Dendritic cell treated with granulocyte-macrophage colony-stimulating factor and Interleukin-4, amounts not matched to agents 40 ng/mL and 50 ng/mL, for 4 days (primary cell): ENCODE data around the gene DYNC2H1.

Experiments
- H3K27ac Mint-ChIP-seq: one replicate; pipeline ENCODE4 v1.8.0; 2022; ENCODE audit warnings: mild to moderate bottlenecking, mixed read lengths
- H3K27me3 Mint-ChIP-seq: one replicate; pipeline ENCODE4 v1.8.0; 2022; ENCODE audit warnings: mild to moderate bottlenecking, mixed read lengths
- H3K36me3 Mint-ChIP-seq: one replicate; pipeline ENCODE4 v1.8.0; 2022; ENCODE audit warnings: low read depth, mixed read lengths
- H3K4me1 Mint-ChIP-seq: one replicate; pipeline ENCODE4 v1.8.0; 2022; ENCODE audit warnings: low read depth, mixed read lengths
- H3K4me3 Mint-ChIP-seq: one replicate; pipeline ENCODE4 v1.8.0; 2022; ENCODE audit warnings: mild to moderate bottlenecking, moderate library complexity, mixed read lengths
- H3K9me3 Mint-ChIP-seq: one replicate; pipeline ENCODE4 v1.8.0; 2022; ENCODE audit warnings: mixed read lengths
- intact Hi-C: fragments of 100-400 bp; cut with micrococcal nuclease; formaldehyde crosslinking; loops from one replicate; pipeline ENCODE4 v1.15.0; 2022

Gene DYNC2H1

GRCh38 chr11:103108933-103109817 lies at the start of gene DYNC2H1:
Gene DYNC2H1 (plus strand): TSS chr11:103109426. CDS start chr11:103109575, 149 bp downstream.
- Mint-ChIP-seq H3K36me3 (no peaks in the 10 kb centered on the region), H3K27me3 (peaks cover 12% of the 10 kb centered on the region), H3K27ac (peak within 1 kb of the TSS; percentile 88), H3K9me3 (no peaks in the 10 kb centered on the region), H3K4me3 (peak within 1 kb of the TSS; percentile 97), H3K4me1 (no peaks in the 10 kb centered on the region)
- intact Hi-C loops, result loop anchor here (1.0 kb wide), 1 partner anchor 17 kb away; the partner anchor contains the start of gene DCUN1D5

- intact Hi-C loops, result no loop called here
These were observed 47.6 kb upstream of the DYNC2H1 start for GRCh38 chr11:103061656-103062055.

GRCh38 chr11:103067118-103067517 lies 42.1 kb upstream of the DYNC2H1 start:
- peaks cover 69% of the 10 kb centered on the region for H3K36me3 Mint-ChIP-seq
- no peak overlapping the region for H3K27ac Mint-ChIP-seq

More at GRCh38 chr11:103061656-103062055, 47.6 kb upstream of the DYNC2H1 start:
- Mint-ChIP-seq H3K9me3 (no peaks in the 10 kb centered on the region), H3K4me1 (no peaks in the 10 kb centered on the region), H3K4me3 (no peak overlapping the region), H3K27me3 (no peaks in the 10 kb centered on the region), H3K27ac (no peak overlapping the region), H3K36me3 (peaks cover 54% of the 10 kb centered on the region)

GRCh38 chr11:103069367-103069766 lies 39.9 kb upstream of the DYNC2H1 start:
- Mint-ChIP-seq H3K27ac (no peak overlapping the region), H3K36me3 (peaks cover 66% of the 10 kb centered on the region), H3K4me3 (no peak overlapping the region), H3K4me1 (peaks cover 13% of the 10 kb centered on the region), H3K9me3 (no peaks in the 10 kb centered on the region), H3K27me3 (no peaks in the 10 kb centered on the region)
- intact Hi-C loops, result no loop called here

More at GRCh38 chr11:103067118-103067517, 42.1 kb upstream of the DYNC2H1 start:
- intact Hi-C loops, result no loop called here
- Mint-ChIP-seq H3K9me3 (no peaks in the 10 kb centered on the region), H3K27me3 (no peaks in the 10 kb centered on the region), H3K4me3 (no peak overlapping the region), H3K4me1 (peaks cover 13% of the 10 kb centered on the region)

GRCh38 chr11:103070142-103070541 lies 39.1 kb upstream of the DYNC2H1 start:
- Mint-ChIP-seq H3K36me3 (peaks cover 63% of the 10 kb centered on the region), H3K9me3 (no peaks in the 10 kb centered on the region), H3K4me3 (no peak overlapping the region), H3K27ac (no peak overlapping the region), H3K27me3 (no peaks in the 10 kb centered on the region), H3K4me1 (peaks cover 13% of the 10 kb centered on the region)
- intact Hi-C loops, result no loop called here

GRCh38 chr11:103071008-103071407 lies 38.2 kb upstream of the DYNC2H1 start:
- Mint-ChIP-seq H3K27me3 (no peaks in the 10 kb centered on the region), H3K27ac (peak overlapping the region; percentile 17), H3K36me3 (peaks cover 57% of the 10 kb centered on the region), H3K9me3 (no peaks in the 10 kb centered on the region), H3K4me3 (no peak overlapping the region), H3K4me1 (peaks cover 13% of the 10 kb centered on the region)
- intact Hi-C loops, result no loop called here

- intact Hi-C loops, result no loop called here
- Mint-ChIP-seq H3K27me3 (no peaks in the 10 kb centered on the region), H3K4me1 (peaks cover 6% of the 10 kb centered on the region), H3K36me3 (peaks cover 55% of the 10 kb centered on the region), H3K4me3 (no peak overlapping the region), H3K9me3 (no peaks in the 10 kb centered on the region), H3K27ac (no peak overlapping the region)
These were observed 32.9 kb upstream of the DYNC2H1 start for GRCh38 chr11:103076361-103076760.

- H3K27ac Mint-ChIP-seq, result no peak overlapping the region
- intact Hi-C loops, result no loop called here
- H3K27me3 Mint-ChIP-seq, result no peaks in the 10 kb centered on the region
- H3K4me3 Mint-ChIP-seq, result no peak overlapping the region
- H3K9me3 Mint-ChIP-seq, result no peaks in the 10 kb centered on the region
- H3K36me3 Mint-ChIP-seq, result peaks cover 56% of the 10 kb centered on the region
- H3K4me1 Mint-ChIP-seq, result peaks cover 6% of the 10 kb centered on the region
These were observed 31.7 kb upstream of the DYNC2H1 start for GRCh38 chr11:103077554-103077953.

GRCh38 chr11:103078710-103079109 lies 30.5 kb upstream of the DYNC2H1 start:
- intact Hi-C loops, result no loop called here
- Mint-ChIP-seq H3K4me3 (no peak overlapping the region), H3K4me1 (peaks cover 6% of the 10 kb centered on the region), H3K9me3 (no peaks in the 10 kb centered on the region), H3K27me3 (no peaks in the 10 kb centered on the region), H3K27ac (no peak overlapping the region), H3K36me3 (peaks cover 56% of the 10 kb centered on the region)

GRCh38 chr11:103079833-103080232 lies 29.4 kb upstream of the DYNC2H1 start:
- no peak overlapping the region for H3K27ac Mint-ChIP-seq
- peaks cover 6% of the 10 kb centered on the region for H3K4me1 Mint-ChIP-seq
- H3K9me3 Mint-ChIP-seq, result no peaks in the 10 kb centered on the region
- intact Hi-C loops, result no loop called here
- no peak overlapping the region for H3K4me3 Mint-ChIP-seq
- no peaks in the 10 kb centered on the region for H3K27me3 Mint-ChIP-seq
- H3K36me3 Mint-ChIP-seq, result peaks cover 53% of the 10 kb centered on the region

GRCh38 chr11:103085758-103086365 lies 23.4 kb upstream of the DYNC2H1 start:
- H3K9me3 Mint-ChIP-seq, result no peaks in the 10 kb centered on the region
- no peaks in the 10 kb centered on the region for H3K27me3 Mint-ChIP-seq
- H3K27ac Mint-ChIP-seq, result no peak overlapping the region
- intact Hi-C loops, result no loop called here
- H3K4me1 Mint-ChIP-seq, result peaks cover 12% of the 10 kb centered on the region
- H3K4me3 Mint-ChIP-seq, result no peak overlapping the region
- H3K36me3 Mint-ChIP-seq, result peaks cover 23% of the 10 kb centered on the region

- no peak overlapping the region for H3K27ac Mint-ChIP-seq
- no peaks in the 10 kb centered on the region for H3K9me3 Mint-ChIP-seq
- H3K4me3 Mint-ChIP-seq, result no peak overlapping the region
- peaks cover 12% of the 10 kb centered on the region for H3K4me1 Mint-ChIP-seq
- peaks cover 24% of the 10 kb centered on the region for H3K36me3 Mint-ChIP-seq
- no peaks in the 10 kb centered on the region for H3K27me3 Mint-ChIP-seq
- intact Hi-C loops, result no loop called here
These were observed 22.8 kb upstream of the DYNC2H1 start for GRCh38 chr11:103086461-103086860.

- intact Hi-C loops, result no loop called here
- Mint-ChIP-seq H3K4me1 (peaks cover 18% of the 10 kb centered on the region), H3K27ac (peak overlapping the region; percentile 89), H3K27me3 (peaks cover 24% of the 10 kb centered on the region), H3K4me3 (peak overlapping the region; percentile 91), H3K36me3 (peaks cover 23% of the 10 kb centered on the region), H3K9me3 (peaks cover 6% of the 10 kb centered on the region)
These were observed 18.0 kb upstream of the DYNC2H1 start for GRCh38 chr11:103091064-103091800.
